Ectodermal cell (in vitro differentiated cells): ENCODE data around the gene PCDH15.

ENCODE experiments used
- H3K27ac ChIP-seq: 2 replicates; pipeline ENCODE4 v1.7.0; 2013; ENCODE audit warnings: mild to moderate bottlenecking, low read depth, low read length; ENCODE audit not compliant: insufficient read depth, poor library complexity, severe bottlenecking
- H3K27me3 ChIP-seq: 2 replicates; pipeline ENCODE4 v1.7.0; 2013; ENCODE audit warnings: mild to moderate bottlenecking, low read length; ENCODE audit not compliant: insufficient read depth, control insufficient read depth, poor library complexity, severe bottlenecking
- H3K36me3 ChIP-seq: one replicate; pipeline ENCODE4 v1.7.0; 2013; ENCODE audit warnings: low read length; ENCODE audit not compliant: control insufficient read depth, insufficient read depth
- H3K4me1 ChIP-seq: one replicate; pipeline ENCODE4 v1.7.0; 2013; ENCODE audit warnings: low read length; ENCODE audit not compliant: control insufficient read depth, insufficient read depth
- H3K4me3 ChIP-seq: 2 replicates; pipeline ENCODE4 v1.7.0; 2013; ENCODE audit warnings: low read depth, low read length, control low read depth; ENCODE audit not compliant: insufficient read depth
- H3K9me3 ChIP-seq: 2 replicates; pipeline ENCODE4 v1.7.0; 2013; ENCODE audit warnings: mild to moderate bottlenecking, low read length, moderate library complexity; ENCODE audit not compliant: control insufficient read depth
- WGBS, 2 experiments: methylation state at CpG; one replicate each; pipeline ENCODE4 v1.1.7; 2013; ENCODE audit warnings: missing lambda C conversion rate in 2 of 2; 5-methylcytosine and 5-hydroxymethylcytosine counted together

The PCDH15 gene

GRCh38 chr10:54665095-54665494 is 135.9 kb downstream of the PCDH15 start:
- Histone ChIP-seq H3K27ac (no peak overlapping the region), H3K9me3 (no peaks in the 10 kb centered on the region), H3K27me3 (no peaks in the 10 kb centered on the region), H3K4me3 (no peak overlapping the region), H3K4me1 (no peaks in the 10 kb centered on the region), H3K36me3 (no peaks in the 10 kb centered on the region)

DNA sequence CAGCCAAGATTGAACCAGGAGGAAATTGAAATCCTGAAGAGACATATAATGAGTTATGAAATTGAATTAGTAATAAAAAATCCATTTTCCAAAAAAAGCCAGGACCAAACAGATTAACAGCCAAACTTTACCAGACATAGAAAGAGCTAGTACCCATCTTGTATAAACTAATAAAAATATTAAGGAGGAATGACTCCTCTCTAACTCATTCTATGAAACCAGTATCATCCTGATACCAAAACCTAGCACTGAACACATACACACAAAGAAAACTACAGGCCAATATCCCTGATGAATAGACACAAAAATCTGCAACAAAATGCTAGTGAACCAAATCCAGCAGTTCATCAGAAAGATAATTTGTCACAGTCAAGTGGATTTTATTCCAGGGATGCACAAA is 140.6 kb downstream of the PCDH15 start:
- Histone ChIP-seq H3K27ac (no peak overlapping the region), H3K4me3 (no peak overlapping the region), H3K9me3 (no peaks in the 10 kb centered on the region), H3K27me3 (no peaks in the 10 kb centered on the region), H3K36me3 (no peaks in the 10 kb centered on the region), H3K4me1 (no peaks in the 10 kb centered on the region)

DNA sequence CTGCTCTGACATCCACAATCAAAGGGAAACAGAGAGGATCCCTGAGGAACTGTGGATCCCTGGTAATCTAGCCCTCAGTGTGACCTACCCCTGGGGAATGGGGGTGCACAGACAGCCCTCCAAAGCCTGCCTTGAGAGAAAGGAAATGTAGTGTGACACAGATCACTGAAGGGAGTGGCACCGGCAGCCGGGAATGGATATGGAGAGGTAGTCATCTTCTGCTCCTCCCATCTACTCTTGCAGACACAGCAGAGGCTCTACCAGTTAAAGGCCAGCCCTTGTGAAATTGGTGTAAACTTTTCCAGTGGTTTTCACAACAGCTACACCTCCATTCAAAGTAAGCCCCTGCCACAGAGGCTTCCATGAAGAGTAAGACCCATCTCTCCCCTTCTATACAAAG is 144.4 kb downstream of the PCDH15 start:
- Histone ChIP-seq H3K4me3 (no peak overlapping the region), H3K9me3 (no peaks in the 10 kb centered on the region), H3K4me1 (no peaks in the 10 kb centered on the region), H3K27ac (no peak overlapping the region), H3K27me3 (no peaks in the 10 kb centered on the region), H3K36me3 (no peaks in the 10 kb centered on the region)
- 92 to 94% methylated on average over 2 of the region's 2 CpGs for WGBS, 2 experiments

GRCh38 chr10:54653518-54653917 is 147.5 kb downstream of the PCDH15 start:
- WGBS, 2 experiments, result 94% methylated on average over 2 of the region's 2 CpGs
- no peaks in the 10 kb centered on the region for H3K36me3 ChIP-seq
- no peak overlapping the region for H3K27ac ChIP-seq
- H3K9me3 ChIP-seq, result no peaks in the 10 kb centered on the region
- no peaks in the 10 kb centered on the region for H3K4me1 ChIP-seq
- no peak overlapping the region for H3K4me3 ChIP-seq
- H3K27me3 ChIP-seq, result no peaks in the 10 kb centered on the region

GRCh38 chr10:54650547-54650946 is 150.5 kb downstream of the PCDH15 start:
- H3K4me1 ChIP-seq, result no peaks in the 10 kb centered on the region
- no peak overlapping the region for H3K27ac ChIP-seq
- 88 to 91% methylated on average over 2 of the region's 2 CpGs for WGBS, 2 experiments
- H3K9me3 ChIP-seq, result no peaks in the 10 kb centered on the region
- no peak overlapping the region for H3K4me3 ChIP-seq
- no peaks in the 10 kb centered on the region for H3K27me3 ChIP-seq
- H3K36me3 ChIP-seq, result no peaks in the 10 kb centered on the region

DNA sequence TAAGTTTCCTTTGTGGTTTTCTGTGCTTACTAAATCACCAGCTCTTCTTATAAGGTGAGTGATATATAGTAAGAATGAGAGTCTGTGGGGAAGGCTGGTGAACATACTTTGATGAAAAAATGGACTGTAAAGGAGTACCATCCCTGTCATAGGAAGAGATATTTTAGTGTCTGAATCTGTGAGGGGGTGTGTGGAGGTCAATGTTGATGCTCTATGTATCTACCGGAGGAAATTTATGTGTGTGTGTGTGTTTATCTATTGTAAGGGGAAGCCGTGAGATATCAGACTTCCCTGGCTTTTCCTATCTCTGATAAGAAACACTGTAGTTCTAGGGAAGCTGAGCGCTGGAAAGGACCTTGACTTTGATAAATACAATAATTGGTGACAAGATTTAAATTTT is 179.0 kb downstream of the PCDH15 start:
- no peaks in the 10 kb centered on the region for H3K9me3 ChIP-seq
- no peaks in the 10 kb centered on the region for H3K4me1 ChIP-seq
- H3K4me3 ChIP-seq, result no peak overlapping the region
- H3K36me3 ChIP-seq, result no peaks in the 10 kb centered on the region
- no peak overlapping the region for H3K27ac ChIP-seq
- no peaks in the 10 kb centered on the region for H3K27me3 ChIP-seq
- 96 to 98% methylated on average over 3 of the region's 3 CpGs for WGBS, 2 experiments

DNA sequence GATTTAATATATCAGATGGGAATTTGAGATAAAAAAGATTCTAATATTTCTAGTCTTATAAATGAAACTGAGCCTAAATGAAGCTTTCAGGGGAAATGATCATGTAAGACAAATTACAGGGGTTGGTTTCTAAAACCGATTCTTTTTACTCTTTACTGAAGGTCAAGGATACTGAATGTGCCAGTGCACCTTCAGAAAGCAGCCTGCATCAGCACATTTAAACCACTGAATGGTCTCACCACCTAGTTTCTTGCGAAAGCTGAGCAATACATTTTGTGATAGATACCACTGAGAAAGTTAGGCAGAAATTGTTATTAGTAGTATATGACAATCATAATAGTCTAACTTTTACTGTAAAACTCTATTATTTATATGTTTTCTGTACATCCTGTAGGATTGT is 180.7 kb downstream of the PCDH15 start:
- no peaks in the 10 kb centered on the region for H3K27me3 ChIP-seq
- H3K27ac ChIP-seq, result no peak overlapping the region
- no peaks in the 10 kb centered on the region for H3K36me3 ChIP-seq
- 91 to 100% methylated on average over 1 of the region's 2 CpGs for WGBS, 2 experiments
- no peaks in the 10 kb centered on the region for H3K9me3 ChIP-seq
- H3K4me3 ChIP-seq, result no peak overlapping the region
- H3K4me1 ChIP-seq, result no peaks in the 10 kb centered on the region

DNA sequence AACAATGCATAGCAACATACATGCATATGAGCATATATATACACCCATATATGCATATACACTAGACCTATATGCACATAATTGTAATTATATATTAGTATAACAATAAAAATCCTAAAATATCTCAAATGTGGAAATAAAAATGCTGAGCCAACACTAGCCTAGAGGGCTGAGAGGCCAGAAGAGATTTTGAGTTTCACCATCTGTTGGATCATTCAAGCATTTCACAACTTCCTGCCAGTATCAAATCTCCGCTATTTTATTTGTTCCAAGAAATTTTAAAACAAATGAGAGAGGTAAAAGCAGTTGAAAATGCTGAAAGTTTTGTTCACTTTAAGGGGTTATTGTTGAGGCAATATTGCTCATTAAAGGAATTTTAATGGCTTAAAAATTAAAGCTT is 187.0 kb downstream of the PCDH15 start:
- no peaks in the 10 kb centered on the region for H3K27me3 ChIP-seq
- no peaks in the 10 kb centered on the region for H3K4me1 ChIP-seq
- WGBS, 2 experiments, result 90% methylated on average over 1 of the region's 1 CpG; no CpG with 5 or more reads in 1 of the 2 experiments
- no peaks in the 10 kb centered on the region for H3K36me3 ChIP-seq
- H3K27ac ChIP-seq, result no peak overlapping the region
- H3K9me3 ChIP-seq, result no peaks in the 10 kb centered on the region
- H3K4me3 ChIP-seq, result no peak overlapping the region

DNA sequence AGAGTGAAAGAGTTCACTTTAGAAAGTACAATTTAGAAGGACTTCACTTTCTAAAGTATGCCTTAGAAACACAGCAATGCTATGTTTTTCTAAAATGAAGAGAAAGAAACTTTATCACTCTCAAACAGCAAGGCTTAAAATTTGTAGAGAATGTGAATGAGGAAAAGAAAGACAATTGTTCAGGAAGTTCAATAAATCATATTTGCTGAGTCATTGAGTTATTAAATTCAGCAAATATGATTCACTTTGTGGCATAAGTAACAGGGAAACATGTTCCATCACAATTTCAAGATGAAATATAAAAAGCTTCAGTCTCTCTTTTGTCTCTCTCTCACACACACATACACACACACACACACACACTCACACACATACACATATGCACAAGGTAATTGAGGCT is 187.9 kb downstream of the PCDH15 start:
- H3K27me3 ChIP-seq, result no peaks in the 10 kb centered on the region
- no peak overlapping the region for H3K27ac ChIP-seq
- H3K4me1 ChIP-seq, result no peaks in the 10 kb centered on the region
- H3K36me3 ChIP-seq, result no peaks in the 10 kb centered on the region
- no peaks in the 10 kb centered on the region for H3K9me3 ChIP-seq
- H3K4me3 ChIP-seq, result no peak overlapping the region

DNA sequence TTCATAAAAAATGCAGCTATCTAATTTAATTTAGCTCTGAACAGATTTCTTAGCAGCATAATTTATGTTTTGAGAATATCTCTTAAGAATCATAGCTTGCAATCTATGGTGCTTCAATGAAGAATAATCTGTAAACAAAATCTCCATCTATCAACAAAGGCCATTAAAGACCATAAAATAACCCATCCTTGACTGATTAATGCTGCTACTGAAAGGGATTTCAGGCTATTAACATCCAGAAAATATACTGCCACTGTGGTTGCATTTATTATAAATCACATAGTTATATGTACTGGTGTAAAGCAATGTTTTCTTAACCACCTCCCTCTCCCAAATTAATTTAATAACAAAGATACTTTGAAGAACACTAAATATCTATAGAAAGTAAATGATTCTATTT is 191.6 kb downstream of the PCDH15 start:
- Histone ChIP-seq H3K9me3 (no peaks in the 10 kb centered on the region), H3K36me3 (no peaks in the 10 kb centered on the region), H3K27me3 (no peaks in the 10 kb centered on the region), H3K4me1 (no peaks in the 10 kb centered on the region), H3K4me3 (no peak overlapping the region), H3K27ac (no peak overlapping the region)

DNA sequence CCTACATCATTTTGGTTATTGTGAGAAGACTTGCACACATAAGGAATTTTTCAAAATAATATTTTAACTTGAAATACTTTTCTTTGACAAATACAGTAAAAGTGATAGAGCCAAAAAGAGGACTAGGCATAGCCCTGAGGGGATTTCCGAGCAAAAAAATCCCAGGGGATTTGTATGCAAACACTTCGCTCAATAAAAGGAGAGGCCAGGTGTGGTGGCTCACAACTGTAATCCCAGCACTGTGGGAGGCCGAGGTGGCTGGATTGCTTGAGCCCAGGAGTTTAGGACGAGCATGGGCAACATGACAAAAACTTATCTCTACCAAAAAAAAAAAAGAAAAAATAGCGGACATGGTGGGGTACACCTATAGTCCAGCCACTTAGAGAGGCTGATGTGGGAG is 193.0 kb downstream of the PCDH15 start:
- H3K9me3 ChIP-seq, result no peaks in the 10 kb centered on the region
- WGBS, 2 experiments, result 68 to 83% methylated on average over 4 of the region's 5 CpGs

More for the DNA sequence above, 193.0 kb downstream of the PCDH15 start:
- Histone ChIP-seq H3K4me3 (no peak overlapping the region), H3K4me1 (no peaks in the 10 kb centered on the region), H3K36me3 (no peaks in the 10 kb centered on the region), H3K27me3 (no peaks in the 10 kb centered on the region), H3K27ac (no peak overlapping the region)
